Brain microvascular endothelial cell (primary cell): ENCODE measurements around the gene HSPB7.
A peak's percentile ranks its signal among the peaks of the same experiment; 100 is the strongest.

Experiments used
- DNase-seq: peaks from one replicate; pipeline ENCODE4 v3.0.0-alpha.2; 2020
- H3K27ac ChIP-seq: fragments of 250-450 bp; sonication (Bioruptor Pico); 2 replicates; pipeline ENCODE4 v1.5.1; 2020; ENCODE audit warnings: mild to moderate bottlenecking, moderate library complexity
- H3K27me3 ChIP-seq: fragments of 250-450 bp; sonication (Bioruptor Pico); replicated peaks from 2 replicates; pipeline ENCODE4 v1.5.1; 2020; ENCODE audit warnings: mild to moderate bottlenecking
- H3K36me3 ChIP-seq: fragments of 250-450 bp; sonication (Bioruptor Pico); replicated peaks from 2 replicates; pipeline ENCODE4 v1.5.1; 2020; ENCODE audit warnings: mild to moderate bottlenecking
- H3K4me3 ChIP-seq: 2 replicates; pipeline ENCODE4 v1.5.1; 2011; ENCODE audit warnings: low read depth, mild to moderate bottlenecking, control low read depth, low read length, moderate library complexity
- CTCF ChIP-seq: IDR thresholded peaks from 2 replicates; pipeline ENCODE4 v1.5.1; 2011; ENCODE audit warnings: low read depth, mild to moderate bottlenecking, moderate library complexity, low read length, control low read depth, inconsistent platforms; ENCODE audit errors: missing control alignments
- in situ Hi-C: cut with HindIII; loops from 2 replicates; pipeline ENCODE4 v1.10.0; 2017; ENCODE audit warnings: low sequenced_read_pairs, low pct_ligation_motif_present

HSPB7 gene

DNA sequence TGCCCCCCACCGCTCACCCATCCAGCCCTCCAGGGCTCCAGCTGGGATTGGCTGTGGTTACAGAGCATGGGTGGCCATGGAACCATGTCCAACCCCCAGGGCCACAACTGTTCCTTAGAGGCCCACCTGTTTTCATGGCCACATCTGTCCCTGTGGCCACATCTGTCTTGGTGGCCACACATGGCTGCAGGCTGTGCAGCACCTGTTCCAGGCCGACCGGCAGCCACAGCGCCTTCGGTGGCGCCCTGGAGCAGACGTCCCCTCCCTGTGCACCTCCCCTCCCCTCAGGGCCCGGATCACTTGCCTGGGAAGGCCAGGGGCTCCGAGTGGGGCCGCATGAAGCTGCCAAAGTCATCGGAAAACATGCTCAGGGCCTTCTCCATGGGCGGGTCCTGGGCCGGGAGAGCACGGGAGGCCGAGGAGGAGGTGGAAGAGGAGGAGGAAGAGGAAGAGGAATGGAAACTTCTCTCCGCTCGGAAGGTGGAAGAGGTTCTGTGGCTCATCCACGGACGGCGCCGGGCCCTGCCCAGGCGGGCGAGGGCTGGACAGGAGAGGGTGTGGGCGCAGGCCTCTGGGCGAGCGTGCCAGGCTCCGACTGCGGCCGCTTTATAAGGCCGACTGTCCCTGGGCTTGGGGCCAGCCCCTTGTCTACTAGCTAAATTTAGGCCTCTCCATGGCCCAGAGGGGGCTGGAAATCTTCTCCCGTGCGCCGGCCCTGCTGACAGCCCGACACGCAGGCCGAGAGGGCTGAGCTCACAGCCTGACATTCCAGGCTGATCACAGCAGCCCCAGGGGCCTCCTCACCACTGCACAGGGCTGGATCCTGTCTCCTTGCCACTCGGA lies at the start of gene HSPB7:
Gene HSPB7, minus strand, starts transcription at position 583 of the 843 bp plus-strand sequence. Its CDS starts 80 bp downstream, at position 503.
- H3K36me3 ChIP-seq, result no peaks in the 10 kb centered on the region
- H3K27me3 ChIP-seq, result no peaks in the 10 kb centered on the region
- DNase-seq, result peak; percentile 60
- H3K4me3 ChIP-seq, result no peak within 1 kb of the TSS
- no peak within 1 kb of the TSS for H3K27ac ChIP-seq
- TF ChIP-seq CTCF, result no peak
- in situ Hi-C loops, result no loop called here

DNA sequence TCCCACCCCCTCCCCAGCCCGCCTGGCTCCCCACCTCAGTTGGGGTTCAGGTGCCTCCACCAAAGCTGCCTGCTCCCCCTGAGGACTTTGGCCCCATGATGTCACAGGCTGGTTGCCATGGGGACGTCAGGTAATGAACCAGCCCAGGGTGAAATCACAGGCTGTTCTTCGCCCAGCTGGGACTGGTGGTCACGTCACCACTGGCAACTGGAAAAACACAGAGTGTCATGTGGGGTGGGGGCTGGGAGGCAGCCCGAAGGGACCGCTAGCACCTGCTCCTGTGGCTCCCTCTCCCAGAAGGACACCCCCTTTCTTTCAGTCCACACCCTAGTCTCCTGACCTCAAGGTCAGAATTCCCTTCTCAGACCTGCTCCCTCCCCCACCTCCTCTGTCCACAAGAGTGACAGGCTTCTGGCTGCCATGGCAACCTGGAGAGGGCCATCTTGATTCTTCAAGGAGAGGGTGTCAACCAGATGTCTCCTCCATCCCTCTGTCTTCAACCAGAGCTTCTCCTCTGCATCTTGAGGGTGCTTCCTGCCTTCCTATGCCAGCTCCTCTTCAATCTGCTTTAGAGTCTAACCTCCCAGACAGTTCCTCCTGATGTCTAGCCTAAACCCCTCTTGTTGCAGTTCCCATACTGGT lies 49.4 kb upstream of the HSPB7 start:
- no peak for DNase-seq
- TF ChIP-seq CTCF, result no peak
- in situ Hi-C loops, result no loop called here

GRCh38 chr1:16066245-16066644 lies 48.4 kb upstream of the HSPB7 start:
- Histone ChIP-seq H3K36me3 (no peaks in the 10 kb centered on the region), H3K4me3 (no peak overlapping the region), H3K27me3 (no peaks in the 10 kb centered on the region), H3K27ac (no peak overlapping the region)
- no peak for DNase-seq
- no peak for TF ChIP-seq CTCF
- in situ Hi-C loops, result no loop called here

More for the DNA sequence above, 49.4 kb upstream of the HSPB7 start:
- no peak overlapping the region for H3K27ac ChIP-seq
- no peaks in the 10 kb centered on the region for H3K27me3 ChIP-seq
- no peak overlapping the region for H3K4me3 ChIP-seq
- no peaks in the 10 kb centered on the region for H3K36me3 ChIP-seq

GRCh38 chr1:16065269-16065576 lies 47.4 kb upstream of the HSPB7 start:
- TF ChIP-seq CTCF, result no peak
- in situ Hi-C loops, result no loop called here

DNA sequence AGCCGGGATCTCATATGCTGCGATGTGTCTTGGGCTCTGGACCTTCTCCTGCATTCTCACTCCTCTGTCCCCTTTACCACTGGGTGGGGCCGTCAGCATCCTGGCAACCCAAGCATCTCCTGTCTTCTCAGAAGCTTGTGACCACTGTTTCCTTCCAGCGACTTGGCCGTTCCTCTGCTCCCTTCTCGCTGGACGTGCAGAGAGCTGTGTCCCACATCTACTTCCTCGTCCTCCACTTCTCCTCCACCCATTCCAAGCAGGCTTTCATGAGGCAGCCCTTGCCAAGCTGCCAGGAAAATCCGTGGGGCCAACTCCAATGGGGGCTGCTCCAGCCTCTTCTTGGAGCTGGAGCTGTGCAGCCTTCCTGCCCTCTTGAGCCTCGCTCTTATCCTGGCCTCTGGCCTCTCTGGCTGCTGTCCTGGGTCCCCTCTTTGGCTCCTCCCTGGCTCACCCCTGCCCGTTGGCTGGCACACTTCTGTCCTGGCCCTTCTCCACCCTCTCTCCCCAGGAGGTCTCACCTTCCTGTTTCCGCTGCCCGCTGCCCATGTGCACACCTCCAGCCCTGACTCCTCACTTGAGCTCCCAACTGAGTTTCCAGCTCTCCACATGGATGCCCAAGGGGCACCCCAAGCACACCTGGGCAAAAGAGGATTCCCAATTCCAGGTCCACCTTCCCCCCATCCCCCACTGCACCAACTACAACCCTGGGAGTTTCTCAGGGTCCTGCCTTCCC lies 46.9 kb upstream of the HSPB7 start:
- no peak overlapping the region for H3K27ac ChIP-seq
- H3K4me3 ChIP-seq, result no peak overlapping the region
- H3K27me3 ChIP-seq, result no peaks in the 10 kb centered on the region
- DNase-seq, result no peak
- no peak for TF ChIP-seq CTCF
- no peaks in the 10 kb centered on the region for H3K36me3 ChIP-seq
- in situ Hi-C loops, result no loop called here

More at GRCh38 chr1:16065269-16065576, 47.4 kb upstream of the HSPB7 start:
- H3K27ac ChIP-seq, result no peak overlapping the region
- no peaks in the 10 kb centered on the region for H3K36me3 ChIP-seq
- DNase-seq, result no peak
- H3K27me3 ChIP-seq, result no peaks in the 10 kb centered on the region
- no peak overlapping the region for H3K4me3 ChIP-seq
